Pancreas (tissue), 10 donors: ENCODE results near the gene ANXA2R. TPM values are rescaled to one million over a fixed set of nuclear protein-coding genes. Genes with fewer than 3 reads are reported as not detected.
A peak's percentile ranks its signal among the peaks of the same experiment; 100 is the strongest.

Source experiments
- ATAC-seq, 4 donors: fragments of 200-7000 bp; cut with Tn5 transposase; one replicate each; pipeline versions ENCODE4 v1.8.0 to v1.9.1; 2020; ENCODE audit warnings: mild to moderate bottlenecking in 4 of 4, moderate library complexity in 4 of 4
- DNase-seq, 6 donors: peaks; one replicate each; pipeline ENCODE4 v3.0.0-alpha.2; 2020
- FAIRE-seq: peaks from 2 replicates; lab custom pipeline; 2012; peaks lifted over from hg19 to GRCh38; lab: Jason Lieb, UNC
- H3K27ac ChIP-seq, 4 donors: fragments of 200-600 bp; sonication (generic); 1 replicate in 3 of 4; 2 replicates in 1 of 4; pipeline versions ENCODE4 v1.5.0 to v1.8.0; 2020
- H3K27me3 ChIP-seq, 4 donors: fragments of 200-600 bp; one replicate each; pipeline ENCODE4 v1.8.0; 2021
- H3K36me3 ChIP-seq, 3 donors: fragments of 200-600 bp; sonication (generic) in 1 of 3; one replicate each; pipeline versions ENCODE4 v1.5.0 to v1.8.0; 2020 to 2021
- H3K4me1 ChIP-seq, 3 donors: fragments of 200-600 bp; one replicate each; pipeline ENCODE4 v1.8.0; 2021
- H3K4me3 ChIP-seq, 4 donors: fragments of 200-600 bp; sonication (generic) in 2 of 4; one replicate each; pipeline versions ENCODE4 v1.5.0 to v1.8.0; 2020 to 2021
- H3K9me3 ChIP-seq, 4 donors: fragments of 200-600 bp; one replicate each; pipeline ENCODE4 v1.8.0; 2021
- WGBS, 2 donors: extraction: QIAGEN DNeasy Blood & Tissue Kit; methylation state at CpG; one replicate each; pipeline ENCODE4 v1.1.7; 2013; 5-methylcytosine and 5-hydroxymethylcytosine counted together
- intact Hi-C, 3 donors: fragments of 100-400 bp; cut with DNase I; formaldehyde crosslinking; loops; one replicate each; pipeline versions ENCODE4 v1.11.1 to v1.14.2; 2022
- polyA plus RNA-seq, 2 donors: library from polyadenylated mRNA; stranded (reverse); fragments of 200-250 nt; gene quantifications; one replicate each; pipeline ENCODE4 v1.2.3, GENCODE V29; 2013
- total RNA-seq, 6 donors: library from RNA; stranded (reverse); fragmentation: NEBNext Ultra II Directional in 4 of 6; extraction: Animal tissue kit (Norgen Biotek cat#: 25700) in 4 of 6; gene quantifications; one replicate each; pipeline versions ENCODE4 v1.2.1 to v1.2.4, GENCODE V29; 2021 to 2023
- TF ChIP-seq, protein P1 (sequence below), 4 donors: fragments of 200-600 bp; sonication (generic) in 3 of 4; IDR thresholded peaks; one replicate each; pipeline versions ENCODE4 v1.5.0 to v1.8.0; 2021; ENCODE audit warnings: antibody characterized with exemption in 4 of 4
- donor health status: healthy with polysubstance abuse.
- donor health status: DM: no; HTN: no; CAD: no; lungs with moderate emphysema.
- donor health status: DM: no; HTN: no; CAD: no.
- donor health status: control.
- donor health status: control.
- donor health status: Bipolar disorder and iron deficiency.
- donor health status: DM: yes; HTN: yes; CAD: no.
- donor health status: DM: no; HTN: no; CAD: no.
- donor health status: DM: no; HTN: no; CAD: no.
- donor health status: DM: yes; HTN: yes; CAD: no.

The ANXA2R gene
- total and polyA plus RNA-seq, 8 donors = 0.32 to 1.9 (median 0.62) TPM

DNA sequence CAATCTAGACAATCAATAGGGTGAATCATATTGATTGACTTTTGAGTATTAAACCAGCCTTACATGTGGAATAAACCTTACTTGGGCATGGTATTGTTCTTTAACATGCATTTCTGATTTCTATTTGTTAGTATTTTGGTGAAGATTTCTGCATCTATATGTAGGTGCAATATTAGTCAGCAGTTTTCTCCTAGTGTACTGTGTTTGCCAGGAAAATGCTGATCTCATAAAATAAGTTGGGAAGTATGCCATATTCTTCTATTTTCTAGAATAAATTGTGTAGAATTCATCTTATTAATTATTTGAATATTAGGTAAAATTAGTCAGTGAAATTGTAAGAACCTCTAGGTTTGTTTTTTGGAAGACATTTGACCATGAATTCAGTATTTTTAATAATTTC lies 38.4 kb downstream of the ANXA2R start:
- FAIRE-seq (no peak), ATAC-seq (no peak), DNase-seq (no peak)
- no peaks in the 10 kb centered on the region for H3K36me3 ChIP-seq
- intact Hi-C loops = no loop called here
- peaks cover 0 to 3% (median 0%) of the 10 kb centered on the region in 3 donors for H3K4me1 ChIP-seq
- TF ChIP-seq, protein P1, sequence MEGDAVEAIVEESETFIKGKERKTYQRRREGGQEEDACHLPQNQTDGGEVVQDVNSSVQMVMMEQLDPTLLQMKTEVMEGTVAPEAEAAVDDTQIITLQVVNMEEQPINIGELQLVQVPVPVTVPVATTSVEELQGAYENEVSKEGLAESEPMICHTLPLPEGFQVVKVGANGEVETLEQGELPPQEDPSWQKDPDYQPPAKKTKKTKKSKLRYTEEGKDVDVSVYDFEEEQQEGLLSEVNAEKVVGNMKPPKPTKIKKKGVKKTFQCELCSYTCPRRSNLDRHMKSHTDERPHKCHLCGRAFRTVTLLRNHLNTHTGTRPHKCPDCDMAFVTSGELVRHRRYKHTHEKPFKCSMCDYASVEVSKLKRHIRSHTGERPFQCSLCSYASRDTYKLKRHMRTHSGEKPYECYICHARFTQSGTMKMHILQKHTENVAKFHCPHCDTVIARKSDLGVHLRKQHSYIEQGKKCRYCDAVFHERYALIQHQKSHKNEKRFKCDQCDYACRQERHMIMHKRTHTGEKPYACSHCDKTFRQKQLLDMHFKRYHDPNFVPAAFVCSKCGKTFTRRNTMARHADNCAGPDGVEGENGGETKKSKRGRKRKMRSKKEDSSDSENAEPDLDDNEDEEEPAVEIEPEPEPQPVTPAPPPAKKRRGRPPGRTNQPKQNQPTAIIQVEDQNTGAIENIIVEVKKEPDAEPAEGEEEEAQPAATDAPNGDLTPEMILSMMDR (IDR thresholded peaks at IDR 0.05) = no peak
- no peak overlapping the region for H3K27ac ChIP-seq
- no peaks in the 10 kb centered on the region for H3K9me3 ChIP-seq
- H3K27me3 ChIP-seq = peaks cover under 1 to 82% (median 13%) of the 10 kb centered on the region in 4 donors
- H3K4me3 ChIP-seq = no peak overlapping the region

DNA sequence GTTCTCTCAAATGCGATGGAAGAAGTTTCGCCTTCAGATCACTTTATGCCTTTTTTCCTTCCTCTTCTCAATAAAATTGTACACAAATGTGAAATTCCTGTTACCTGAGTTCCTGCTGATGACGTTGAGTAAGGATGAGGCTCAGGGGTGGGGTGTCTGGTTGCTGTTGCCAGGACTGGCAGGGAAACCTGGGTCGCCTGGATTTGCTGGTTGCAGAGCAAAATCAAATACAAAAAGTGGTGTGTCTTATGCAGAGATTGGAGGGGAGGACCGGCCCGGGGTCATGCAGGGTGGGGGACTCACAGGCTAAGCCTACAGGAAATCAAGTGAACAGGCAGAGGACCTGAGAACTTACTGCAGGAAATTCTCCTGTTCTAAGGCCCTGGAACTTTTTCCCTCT lies 39.2 kb downstream of the ANXA2R start:
- no peak overlapping the region for H3K27ac ChIP-seq
- ATAC-seq = no peak
- H3K4me1 ChIP-seq = peaks cover 0 to 3% (median 0%) of the 10 kb centered on the region in 3 donors
- no peaks in the 10 kb centered on the region for H3K9me3 ChIP-seq
- WGBS, 2 donors = 24 to 25% methylated on average over 6 of the region's 6 CpGs
- FAIRE-seq = no peak
- peak overlapping the region in 1 of 4 donors; percentile 8 for H3K4me3 ChIP-seq
- TF ChIP-seq, protein P1 (IDR thresholded peaks at IDR 0.05) = no peak
- DNase-seq = no peak
- intact Hi-C loops = no loop called here
- peaks cover 4 to 83% (median 18%) of the 10 kb centered on the region in 4 donors for H3K27me3 ChIP-seq
- no peaks in the 10 kb centered on the region for H3K36me3 ChIP-seq

DNA sequence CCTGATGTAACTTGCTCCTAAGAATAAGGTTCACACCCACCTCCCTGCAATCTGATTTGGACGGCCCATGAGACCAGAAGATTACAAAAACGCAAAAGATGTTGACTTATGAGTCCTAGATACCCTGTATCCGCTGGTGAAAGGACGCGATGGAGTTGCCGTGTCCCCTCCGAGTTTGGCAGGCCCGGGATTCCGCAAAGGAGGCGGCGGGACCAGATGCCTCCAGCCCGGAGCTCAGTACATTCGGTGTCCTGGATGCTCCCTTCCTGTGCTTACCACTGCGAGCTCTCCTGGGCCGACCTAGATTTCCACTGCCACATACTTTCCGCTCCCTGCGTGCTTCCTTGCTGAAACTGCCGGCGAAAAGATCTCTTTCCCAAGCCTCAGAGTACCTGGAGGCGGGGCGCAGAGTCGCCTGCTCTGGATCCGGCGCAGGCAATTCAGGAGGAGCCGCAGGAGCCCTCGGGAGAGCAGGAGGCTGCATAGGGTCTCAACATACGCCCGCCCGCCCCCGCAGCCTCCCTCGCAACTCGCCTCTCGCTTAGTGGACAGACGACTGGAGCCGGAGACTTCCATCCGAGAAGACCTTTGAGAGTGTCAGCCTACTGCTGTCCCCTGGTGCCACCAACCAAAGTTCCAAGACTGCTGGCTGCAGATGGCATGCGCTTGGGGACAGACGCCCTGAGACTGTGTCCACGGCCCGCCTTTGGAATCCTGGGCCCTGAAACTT lies 39.8 kb downstream of the ANXA2R start:
- Histone ChIP-seq H3K36me3 (no peaks in the 10 kb centered on the region), H3K27ac (no peak overlapping the region), H3K4me1 (peaks cover 0 to 3% (median 0%) of the 10 kb centered on the region in 3 donors), H3K9me3 (no peaks in the 10 kb centered on the region), H3K27me3 (peaks cover 6 to 83% (median 20%) of the 10 kb centered on the region in 4 donors), H3K4me3 (peak overlapping the region in 1 of 4 donors; percentile 8)
- intact Hi-C loops = no loop called here
- 7% methylated on average over 40 of the region's 40 CpGs for WGBS, 2 donors
- ATAC-seq (peak in 3 of 4 donors; percentile 46 to 59 (median 54)), DNase-seq (peak in 1 of 6 donors; percentile 63), FAIRE-seq (no peak)
- TF ChIP-seq, protein P1 (IDR thresholded peaks at IDR 0.05) = no peak

DNA sequence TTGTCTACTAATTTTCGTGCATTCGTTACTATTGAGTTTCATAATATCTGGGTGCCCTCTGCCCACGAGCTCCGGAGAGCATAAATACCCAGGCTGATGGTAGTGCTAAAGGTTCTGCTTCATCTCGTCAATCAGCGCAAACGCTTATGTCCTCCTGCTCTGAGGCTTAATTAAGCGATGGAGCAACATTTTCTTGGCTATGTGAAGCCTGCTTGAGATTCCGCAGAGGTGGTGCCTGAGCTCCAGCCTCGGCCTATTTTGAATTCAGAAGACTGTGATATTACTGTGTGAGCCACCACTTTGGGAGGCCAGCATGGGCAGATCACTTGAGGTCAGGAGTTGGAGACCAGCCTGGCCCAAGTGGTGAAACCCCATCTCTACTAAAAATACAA lies 44.8 kb downstream of the ANXA2R start:
- intact Hi-C loops = no loop called here
- no peak for ATAC-seq
- peak overlapping the region in 1 of 4 donors; percentile 25 for H3K4me3 ChIP-seq
- no peaks in the 10 kb centered on the region for H3K36me3 ChIP-seq
- FAIRE-seq = no peak
- TF ChIP-seq, protein P1 (IDR thresholded peaks at IDR 0.05) = no peak
- no peaks in the 10 kb centered on the region for H3K9me3 ChIP-seq
- no peak for DNase-seq
- no peaks in the 10 kb centered on the region for H3K4me1 ChIP-seq
- H3K27me3 ChIP-seq = peaks cover 6 to 84% (median 31%) of the 10 kb centered on the region in 4 donors
- WGBS, 2 donors = 11 to 16% methylated on average over 10 of the region's 10 CpGs
- peak overlapping the region in 1 of 4 donors; percentile 82 for H3K27ac ChIP-seq
